ENCODE results near the gene PHYKPL. TPM values are rescaled to one million over a fixed set of nuclear protein-coding genes. Genes with fewer than 3 reads are reported as not detected.

Gene PHYKPL
- total RNA-seq, 1 experiment from 2014 or later, result 41.7 TPM

- TF ChIP-seq MYBL2 (CRISPR knock-in tag; IDR thresholded peaks at IDR 0.05) (peak; percentile 8; the same call in 1 of the 2 replicates), ZNF396 (CRISPR knock-in tag; IDR thresholded peaks at IDR 0.05; ENCODE audit: borderline replicate concordance) (no peak), IRF1 (CRISPR knock-in tag; IDR thresholded peaks at IDR 0.05) (no peak), JAZF1 (CRISPR knock-in tag; IDR thresholded peaks at IDR 0.05) (no peak), ZBTB43 (CRISPR knock-in tag; IDR thresholded peaks at IDR 0.05) (no peak), SMAD3 (CRISPR knock-in tag; IDR thresholded peaks at IDR 0.05; ENCODE audit: borderline replicate concordance) (no peak), TEAD4 (CRISPR knock-in tag; IDR thresholded peaks at IDR 0.05) (no peak), TP53 (CRISPR knock-in tag; IDR thresholded peaks at IDR 0.05) (no peak), ZNF138 (CRISPR knock-in tag; conservative IDR thresholded peaks at IDR 0.05) (no peak), CREB1 (CRISPR knock-in tag; IDR thresholded peaks at IDR 0.05) (no peak), NR2C2 (CRISPR knock-in tag; IDR thresholded peaks at IDR 0.05) (no peak), ZNF263 (CRISPR knock-in tag; IDR thresholded peaks at IDR 0.05; ENCODE audit: low read depth) (no peak), CREM (CRISPR knock-in tag; IDR thresholded peaks at IDR 0.05) (no peak; the same call in 1 of the 2 replicates), RELA (CRISPR knock-in tag; IDR thresholded peaks at IDR 0.05; ENCODE audit: borderline replicate concordance) (peak; percentile 17; the same call in 1 of the 2 replicates), RORB (CRISPR knock-in tag; IDR thresholded peaks at IDR 0.05) (no peak), ESRRA (CRISPR knock-in tag; IDR thresholded peaks at IDR 0.05; ENCODE audit: borderline replicate concordance) (no peak), SOX15 (CRISPR knock-in tag; IDR thresholded peaks at IDR 0.05) (no peak), E2F5 (CRISPR knock-in tag; IDR thresholded peaks at IDR 0.05) (peak; percentile 31; the same call in 1 of the 2 replicates), OVOL2 (CRISPR knock-in tag; IDR thresholded peaks at IDR 0.05; ENCODE audit: borderline replicate concordance) (no peak), CBFB (CRISPR knock-in tag; IDR thresholded peaks at IDR 0.05; ENCODE audit: low read depth) (0 out of 2 replicates have a peak, but pooled peaks have one; percentile 21), NFYB (CRISPR knock-in tag; conservative IDR thresholded peaks at IDR 0.05; ENCODE audit: low read depth) (no peak), HMGA2 (CRISPR knock-in tag; IDR thresholded peaks at IDR 0.05) (no peak)
- TF ChIP-seq, protein P1, sequence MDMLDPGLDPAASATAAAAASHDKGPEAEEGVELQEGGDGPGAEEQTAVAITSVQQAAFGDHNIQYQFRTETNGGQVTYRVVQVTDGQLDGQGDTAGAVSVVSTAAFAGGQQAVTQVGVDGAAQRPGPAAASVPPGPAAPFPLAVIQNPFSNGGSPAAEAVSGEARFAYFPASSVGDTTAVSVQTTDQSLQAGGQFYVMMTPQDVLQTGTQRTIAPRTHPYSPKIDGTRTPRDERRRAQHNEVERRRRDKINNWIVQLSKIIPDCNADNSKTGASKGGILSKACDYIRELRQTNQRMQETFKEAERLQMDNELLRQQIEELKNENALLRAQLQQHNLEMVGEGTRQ (CRISPR knock-in tag; IDR thresholded peaks at IDR 0.05), result no peak
- TF ChIP-seq, protein P2, sequence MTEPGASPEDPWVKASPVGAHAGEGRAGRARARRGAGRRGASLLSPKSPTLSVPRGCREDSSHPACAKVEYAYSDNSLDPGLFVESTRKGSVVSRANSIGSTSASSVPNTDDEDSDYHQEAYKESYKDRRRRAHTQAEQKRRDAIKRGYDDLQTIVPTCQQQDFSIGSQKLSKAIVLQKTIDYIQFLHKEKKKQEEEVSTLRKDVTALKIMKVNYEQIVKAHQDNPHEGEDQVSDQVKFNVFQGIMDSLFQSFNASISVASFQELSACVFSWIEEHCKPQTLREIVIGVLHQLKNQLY (CRISPR knock-in tag; IDR thresholded peaks at IDR 0.05), result no peak
- TF ChIP-seq, protein P3, sequence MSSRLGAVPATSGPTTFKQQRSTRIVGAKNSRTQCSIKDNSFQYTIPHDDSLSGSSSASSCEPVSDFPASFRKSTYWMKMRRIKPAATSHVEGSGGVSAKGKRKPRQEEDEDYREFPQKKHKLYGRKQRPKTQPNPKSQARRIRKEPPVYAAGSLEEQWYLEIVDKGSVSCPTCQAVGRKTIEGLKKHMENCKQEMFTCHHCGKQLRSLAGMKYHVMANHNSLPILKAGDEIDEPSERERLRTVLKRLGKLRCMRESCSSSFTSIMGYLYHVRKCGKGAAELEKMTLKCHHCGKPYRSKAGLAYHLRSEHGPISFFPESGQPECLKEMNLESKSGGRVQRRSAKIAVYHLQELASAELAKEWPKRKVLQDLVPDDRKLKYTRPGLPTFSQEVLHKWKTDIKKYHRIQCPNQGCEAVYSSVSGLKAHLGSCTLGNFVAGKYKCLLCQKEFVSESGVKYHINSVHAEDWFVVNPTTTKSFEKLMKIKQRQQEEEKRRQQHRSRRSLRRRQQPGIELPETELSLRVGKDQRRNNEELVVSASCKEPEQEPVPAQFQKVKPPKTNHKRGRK (CRISPR knock-in tag; IDR thresholded peaks at IDR 0.05; ENCODE audit: borderline replicate concordance), result no peak
- TF ChIP-seq, protein P4, sequence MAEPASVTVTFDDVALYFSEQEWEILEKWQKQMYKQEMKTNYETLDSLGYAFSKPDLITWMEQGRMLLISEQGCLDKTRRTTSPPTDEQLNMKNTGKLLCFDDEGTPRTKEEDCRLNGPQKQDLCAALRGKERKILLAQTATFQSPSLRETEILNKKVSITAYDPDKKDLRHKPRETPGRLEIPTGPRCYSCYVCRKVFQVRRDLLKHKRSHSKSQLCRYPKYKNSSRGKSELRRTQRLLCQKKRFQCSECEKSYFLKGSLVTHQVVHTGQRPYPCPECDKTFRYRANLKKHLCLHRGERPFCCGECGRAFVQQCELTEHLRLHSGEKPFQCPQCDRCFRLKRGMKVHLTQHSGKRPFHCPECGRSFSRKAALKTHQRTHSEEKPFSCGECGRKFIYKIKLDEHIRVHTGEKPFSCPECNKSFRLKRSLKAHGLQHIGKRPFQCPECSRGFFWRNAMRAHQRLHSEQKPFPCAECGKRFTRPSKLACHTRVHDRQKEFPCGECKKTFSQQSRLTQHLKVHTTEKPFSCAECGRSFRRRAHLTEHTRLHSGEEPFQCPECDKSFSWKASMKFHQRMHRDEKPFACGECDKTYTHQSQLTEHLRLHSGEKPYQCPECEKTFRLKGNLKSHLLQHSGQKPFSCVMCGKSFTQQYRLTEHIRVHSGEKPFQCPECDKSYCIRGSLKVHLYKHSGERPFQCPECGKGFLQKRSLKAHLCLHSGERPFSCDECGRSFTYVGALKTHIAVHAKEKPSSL (CRISPR knock-in tag; conservative IDR thresholded peaks at IDR 0.05), result no peak
- TF ChIP-seq, protein P5, sequence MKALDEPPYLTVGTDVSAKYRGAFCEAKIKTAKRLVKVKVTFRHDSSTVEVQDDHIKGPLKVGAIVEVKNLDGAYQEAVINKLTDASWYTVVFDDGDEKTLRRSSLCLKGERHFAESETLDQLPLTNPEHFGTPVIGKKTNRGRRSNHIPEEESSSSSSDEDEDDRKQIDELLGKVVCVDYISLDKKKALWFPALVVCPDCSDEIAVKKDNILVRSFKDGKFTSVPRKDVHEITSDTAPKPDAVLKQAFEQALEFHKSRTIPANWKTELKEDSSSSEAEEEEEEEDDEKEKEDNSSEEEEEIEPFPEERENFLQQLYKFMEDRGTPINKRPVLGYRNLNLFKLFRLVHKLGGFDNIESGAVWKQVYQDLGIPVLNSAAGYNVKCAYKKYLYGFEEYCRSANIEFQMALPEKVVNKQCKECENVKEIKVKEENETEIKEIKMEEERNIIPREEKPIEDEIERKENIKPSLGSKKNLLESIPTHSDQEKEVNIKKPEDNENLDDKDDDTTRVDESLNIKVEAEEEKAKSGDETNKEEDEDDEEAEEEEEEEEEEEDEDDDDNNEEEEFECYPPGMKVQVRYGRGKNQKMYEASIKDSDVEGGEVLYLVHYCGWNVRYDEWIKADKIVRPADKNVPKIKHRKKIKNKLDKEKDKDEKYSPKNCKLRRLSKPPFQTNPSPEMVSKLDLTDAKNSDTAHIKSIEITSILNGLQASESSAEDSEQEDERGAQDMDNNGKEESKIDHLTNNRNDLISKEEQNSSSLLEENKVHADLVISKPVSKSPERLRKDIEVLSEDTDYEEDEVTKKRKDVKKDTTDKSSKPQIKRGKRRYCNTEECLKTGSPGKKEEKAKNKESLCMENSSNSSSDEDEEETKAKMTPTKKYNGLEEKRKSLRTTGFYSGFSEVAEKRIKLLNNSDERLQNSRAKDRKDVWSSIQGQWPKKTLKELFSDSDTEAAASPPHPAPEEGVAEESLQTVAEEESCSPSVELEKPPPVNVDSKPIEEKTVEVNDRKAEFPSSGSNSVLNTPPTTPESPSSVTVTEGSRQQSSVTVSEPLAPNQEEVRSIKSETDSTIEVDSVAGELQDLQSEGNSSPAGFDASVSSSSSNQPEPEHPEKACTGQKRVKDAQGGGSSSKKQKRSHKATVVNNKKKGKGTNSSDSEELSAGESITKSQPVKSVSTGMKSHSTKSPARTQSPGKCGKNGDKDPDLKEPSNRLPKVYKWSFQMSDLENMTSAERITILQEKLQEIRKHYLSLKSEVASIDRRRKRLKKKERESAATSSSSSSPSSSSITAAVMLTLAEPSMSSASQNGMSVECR (CRISPR knock-in tag; IDR thresholded peaks at IDR 0.05; ENCODE audit: borderline replicate concordance), result no peak
Measured at GRCh38 chr5:178232124-178232919, at the start of gene PHYKPL (continued).

Measured in WTC11 (cell line).